Measurements from ENCODE around the gene TIMP2. TPM values are rescaled to one million over a fixed set of nuclear protein-coding genes. Genes with fewer than 3 reads are reported as not detected.

The TIMP2 gene
- total and polyA plus RNA-seq, 2 of the 4 experiments (the other 2 are of a cell fraction), result 43.9 to 416 TPM

DNA sequence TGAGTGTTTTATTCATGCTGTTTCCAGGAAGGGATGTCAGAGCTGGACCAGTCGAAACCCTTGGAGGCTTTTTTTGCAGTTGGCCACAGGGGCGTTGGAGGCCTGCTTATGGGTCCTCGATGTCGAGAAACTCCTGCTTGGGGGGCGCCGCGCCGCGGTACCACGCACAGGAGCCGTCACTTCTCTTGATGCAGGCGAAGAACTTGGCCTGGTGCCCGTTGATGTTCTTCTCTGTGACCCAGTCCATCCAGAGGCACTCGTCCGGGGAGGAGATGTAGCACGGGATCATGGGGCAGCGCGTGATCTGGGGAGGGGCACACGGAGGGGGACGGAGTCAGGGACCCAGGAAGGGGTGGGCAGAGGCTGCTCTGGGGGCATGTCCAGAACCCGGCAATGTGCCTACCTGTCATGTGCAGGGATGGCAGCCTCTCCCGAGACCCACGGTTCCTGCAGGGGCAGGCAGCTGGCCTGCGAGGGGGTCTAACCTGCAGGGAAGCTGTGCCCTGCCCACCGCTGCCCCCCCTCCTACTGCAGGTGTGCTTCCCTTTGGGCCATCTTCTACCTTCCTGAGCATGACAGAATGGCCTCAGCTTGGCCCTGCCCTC, 69.5 kb downstream of the TIMP2 start:
- no peak overlapping the region for H4K8ac ChIP-seq (ENCODE audit: low read depth in 2 of 2, low read length in 2 of 2)
- no peak overlapping the region for H2BK20ac ChIP-seq (ENCODE audit: low read depth, low read length)
- H3K79me1 ChIP-seq (ENCODE audit: low read depth in 1 of 2, low read length in 2 of 2), result peaks cover 15 to 68% of the 10 kb centered on the region in 2 experiments
- ChIA-PET CTCF (interaction anchor here (0.5 kb wide), 1 partner anchor 817 kb away, joined by 3 read pairs; no protein-coding TSS in a partner anchor), POLR2A (ENCODE audit: unreplicated experiment) (no interaction called here)
- 96% methylated on average over 20 of the region's 25 CpGs; no CpG with 5 or more reads in 1 of the 2 experiments for WGBS, 2 experiments (ENCODE audit: extremely low coverage in 2 of 2, insufficient read length in 1 of 2)
- dilution Hi-C loops (cut with HindIII; ENCODE audit: low sequenced_read_pairs, unreplicated experiment), result no loop called here
- H2BK120ac ChIP-seq (ENCODE audit: low read depth, low read length), result no peak overlapping the region
- no peak overlapping the region for H3K9ac ChIP-seq (ENCODE audit: low read depth, low read length)
- ATAC-seq (ENCODE audit: low read depth) (no peak), DNase-seq (no peak)
- in situ Hi-C loops (cut with MboI; ENCODE audit: low sequenced_read_pairs), result loop anchor here (25.0 kb wide), 1 partner anchor 532 kb away; no protein-coding TSS in a partner anchor
- H3K18ac ChIP-seq (ENCODE audit: low read depth, low read length), result no peak overlapping the region
- no peak overlapping the region for H3K4ac ChIP-seq (ENCODE audit: low read depth, low read length)
- H2BK15ac ChIP-seq (ENCODE audit: low read depth, low read length), result no peak overlapping the region
- H4K5ac ChIP-seq (ENCODE audit: low read depth, low read length), result no peak overlapping the region
- H3K27ac ChIP-seq (ENCODE audit: insufficient read depth, low read length), result no peak overlapping the region
- TF ChIP-seq MAZ (IDR thresholded peaks at IDR 0.05; ENCODE audit: borderline replicate concordance, low read depth, low read length), result no peak
- no peak for TF ChIP-seq MAFK (IDR thresholded peaks at IDR 0.05; ENCODE audit: low read depth, low read length)
- TF ChIP-seq CEBPB (IDR thresholded peaks at IDR 0.05; ENCODE audit: low read depth, low read length), result no peak
- no peak for TF ChIP-seq FOS (IDR thresholded peaks at IDR 0.05; ENCODE audit: low read depth, low read length)
- no peak for TF ChIP-seq SMC3 (IDR thresholded peaks at IDR 0.05; ENCODE audit: low read depth, low read length)
- no peak for TF ChIP-seq RCOR1 (IDR thresholded peaks at IDR 0.05; ENCODE audit: insufficient replicate concordance, low read length)
- TF ChIP-seq, protein P1, sequence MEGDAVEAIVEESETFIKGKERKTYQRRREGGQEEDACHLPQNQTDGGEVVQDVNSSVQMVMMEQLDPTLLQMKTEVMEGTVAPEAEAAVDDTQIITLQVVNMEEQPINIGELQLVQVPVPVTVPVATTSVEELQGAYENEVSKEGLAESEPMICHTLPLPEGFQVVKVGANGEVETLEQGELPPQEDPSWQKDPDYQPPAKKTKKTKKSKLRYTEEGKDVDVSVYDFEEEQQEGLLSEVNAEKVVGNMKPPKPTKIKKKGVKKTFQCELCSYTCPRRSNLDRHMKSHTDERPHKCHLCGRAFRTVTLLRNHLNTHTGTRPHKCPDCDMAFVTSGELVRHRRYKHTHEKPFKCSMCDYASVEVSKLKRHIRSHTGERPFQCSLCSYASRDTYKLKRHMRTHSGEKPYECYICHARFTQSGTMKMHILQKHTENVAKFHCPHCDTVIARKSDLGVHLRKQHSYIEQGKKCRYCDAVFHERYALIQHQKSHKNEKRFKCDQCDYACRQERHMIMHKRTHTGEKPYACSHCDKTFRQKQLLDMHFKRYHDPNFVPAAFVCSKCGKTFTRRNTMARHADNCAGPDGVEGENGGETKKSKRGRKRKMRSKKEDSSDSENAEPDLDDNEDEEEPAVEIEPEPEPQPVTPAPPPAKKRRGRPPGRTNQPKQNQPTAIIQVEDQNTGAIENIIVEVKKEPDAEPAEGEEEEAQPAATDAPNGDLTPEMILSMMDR (conservative IDR thresholded peaks at IDR 0.05; ENCODE audit: low read depth, low read length), result no peak
- no TSS peak for BruUV-seq (replicated peaks)
- no peaks in the 10 kb centered on the region for H3K27me3 ChIP-seq (ENCODE audit: control insufficient read depth, insufficient read depth, low read length)
- no peak overlapping the region for H3K14ac ChIP-seq (replicated peaks; ENCODE audit: low read depth, low read length)
- H2AFZ ChIP-seq (replicated peaks; ENCODE audit: low read length, poor library complexity), result no peak overlapping the region
- no peak overlapping the region for H2AK9ac ChIP-seq (replicated peaks; ENCODE audit: low read depth, low read length, poor library complexity)
- H3K4me3 ChIP-seq (ENCODE audit: insufficient read depth, low read depth, low read length), result no peak overlapping the region
- H3K56ac ChIP-seq (ENCODE audit: extremely low read depth, insufficient read depth, low read length), result no peak overlapping the region
- H3K9me3 ChIP-seq (ENCODE audit: control insufficient read depth, insufficient read depth, low read length), result no peaks in the 10 kb centered on the region
- no peak overlapping the region for H3K4me2 ChIP-seq (ENCODE audit: low read depth, low read length)
- intact Hi-C loops (cut with micrococcal nuclease), result no loop called here
- H3K4me1 ChIP-seq (ENCODE audit: control insufficient read depth, insufficient read depth, low read length), result peaks cover 3% of the 10 kb centered on the region; the same call in 1 of the 2 replicates
- no peak overlapping the region for H3K23ac ChIP-seq (ENCODE audit: low read depth, low read length)
- no peak overlapping the region for H4K91ac ChIP-seq (ENCODE audit: insufficient read depth, low read depth, low read length)
- peaks cover 7% of the 10 kb centered on the region for H4K20me1 ChIP-seq (ENCODE audit: insufficient read depth, low read length)
- H3K9me1 ChIP-seq (ENCODE audit: insufficient read depth, low read length), result no peaks in the 10 kb centered on the region; the same call in 1 of the 2 replicates
- H3K36me3 ChIP-seq (ENCODE audit: control insufficient read depth, insufficient read depth, low read length), result peaks cover 44% of the 10 kb centered on the region
- H2AK5ac ChIP-seq (ENCODE audit: low read depth, low read length), result no peak overlapping the region
- no peak overlapping the region for H2BK5ac ChIP-seq (ENCODE audit: low read depth, low read length, poor library complexity, severe bottlenecking)
